ENCODE data around the gene GIPR.

GRCh38 chr19:45632468-45633196 lies 35.4 kb upstream of the GIPR start:
- no peak for TF ChIP-seq POLR2A (IDR thresholded peaks at IDR 0.05; ENCODE audit: low read length)
- no peak for TF ChIP-seq GATA1 (IDR thresholded peaks at IDR 0.05; ENCODE audit: low read depth, low read length)
